H1 (cell line): Measurements from ENCODE around the gene DEAF1. TPM values are rescaled to one million over a fixed set of nuclear protein-coding genes. Genes with fewer than 3 reads are reported as not detected.

Experiments
- BRCA1 ChIP-seq: IDR thresholded peaks from 2 replicates; pipeline ENCODE4 v1.6.1; 2012; ENCODE audit warnings: low read depth, low read length, improper control_type of control experiment
- CHD2 ChIP-seq: IDR thresholded peaks from 2 replicates; pipeline ENCODE4 v1.6.1; 2012; ENCODE audit warnings: low read length, improper control_type of control experiment
- CHD7 ChIP-seq: fragments of 300-600 bp; sonication (generic); IDR thresholded peaks from 2 replicates; pipeline ENCODE4 v1.7.1; 2012; ENCODE audit warnings: low read length, moderate library complexity, mild to moderate bottlenecking, inconsistent platforms; ENCODE audit not compliant: insufficient replicate concordance
- CREB1 ChIP-seq: IDR thresholded peaks from 2 replicates; pipeline ENCODE4 v1.6.1; 2012; ENCODE audit warnings: inconsistent platforms
- E2F6 ChIP-seq: IDR thresholded peaks from 2 replicates; pipeline ENCODE4 v1.6.1; 2012; ENCODE audit warnings: inconsistent platforms
- GABPA ChIP-seq: IDR thresholded peaks from 2 replicates; pipeline ENCODE4 v1.6.1; 2011; ENCODE audit warnings: mild to moderate bottlenecking, low read length, moderate library complexity, borderline replicate concordance; ENCODE audit not compliant: insufficient read depth
- KDM1A ChIP-seq: fragments of 200-600, 300-600 bp; sonication (generic); IDR thresholded peaks from 2 replicates; pipeline ENCODE4 v1.7.1; 2016; ENCODE audit warnings: mild to moderate bottlenecking, low read length, borderline replicate concordance
- MAFK ChIP-seq: IDR thresholded peaks from 2 replicates; pipeline ENCODE4 v1.6.1; 2012; ENCODE audit warnings: low read depth, mild to moderate bottlenecking, improper control_type of control experiment, low read length
- NRF1 ChIP-seq: IDR thresholded peaks from 2 replicates; pipeline ENCODE4 v1.6.1; 2011; ENCODE audit warnings: mild to moderate bottlenecking, low read depth, low read length, improper control_type of control experiment
- SIN3A ChIP-seq, 2 experiments: IDR thresholded peaks in 1 of 2; conservative IDR thresholded peaks in 1 of 2; 2 replicates each; pipeline ENCODE4 v1.6.1; 2011 to 2012; ENCODE audit warnings: low read length in 2 of 2, improper control_type of control experiment in 1 of 2, low read depth in 1 of 2, mild to moderate bottlenecking in 1 of 2
- TBP ChIP-seq: IDR thresholded peaks from 2 replicates; pipeline ENCODE4 v1.6.1; 2011; ENCODE audit warnings: low read depth, low read length, improper control_type of control experiment
- YY1 ChIP-seq: IDR thresholded peaks from 2 replicates; pipeline ENCODE4 v1.6.1; 2011; ENCODE audit warnings: low read depth, mild to moderate bottlenecking, low read length
- polyA plus RNA-seq, 7 experiments: library from polyadenylated mRNA; depleted of rRNA in 3 of 7; stranded (reverse) in 5 of 7; unstranded in 2 of 7; fragments of >200 nt in 5 of 7; fragments of 200-250 nt in 2 of 7; gene quantifications; 1 replicate in 5 of 7; 2 replicates in 1 of 7; 4 replicates in 1 of 7; pipeline versions ENCODE4 v1.2.1 to v1.2.3, GENCODE V29; 2011 to 2013; ENCODE audit warnings: missing spikeins in 2 of 7, mixed read lengths in 2 of 7
- total RNA-seq: library from RNA; stranded (reverse); fragmentation: NEBNext Ultra II Directional; extraction: Animal tissue kit (Norgen Biotek cat#: 25700); gene quantifications from 2 replicates; pipeline ENCODE4 v1.2.1, GENCODE V29; 2021

DEAF1 gene
- total and polyA plus RNA-seq, 2 of the 8 experiments (the other 6 are each of a cell fraction or from before 2014, with no cell fraction given), result 47.3 to 58.4 TPM

GRCh38 chr11:727281-727701, 32.3 kb upstream of the DEAF1 start (continued):
- TF ChIP-seq CHD7 (no peak), TBP (no peak), NRF1 (no peak), KDM1A (no peak), SIN3A (conservative IDR thresholded peaks at IDR 0.05 in 1 of 2, IDR thresholded peaks at IDR 0.05 in 1 of 2; ENCODE audit: low read depth in 1 of 2, low read length in 2 of 2) (no peak), YY1 (no peak), MAFK (no peak), E2F6 (no peak), CHD2 (no peak), CREB1 (no peak), GABPA (no peak), BRCA1 (no peak)
